ENCODE measurements around the gene KCTD11. TPM values are rescaled to one million over a fixed set of nuclear protein-coding genes. Genes with fewer than 3 reads are reported as not detected.

The KCTD11 gene
- total RNA-seq, 2 experiments from 2014 or later = 5.0 to 6.1 TPM

- Mint-ChIP-seq H3K27ac (no peak overlapping the region), H3K9me3 (ENCODE audit: low read depth) (no peaks in the 10 kb centered on the region), H3K36me3 (ENCODE audit: low read depth) (peaks cover 34% of the 10 kb centered on the region), H3K27me3 (no peaks in the 10 kb centered on the region), H3K4me1 (peaks cover 18% of the 10 kb centered on the region), H3K4me3 (no peak overlapping the region)
- POLR2A ChIA-PET = interaction anchor here (0.6 kb wide), 1 partner anchor 665 kb away, joined by 11 read pairs; no protein-coding TSS in a partner anchor
- ATAC-seq (peak; percentile 66), DNase-seq (peak; percentile 80)
- CTCF ChIA-PET = interaction anchor here (0.6 to 1.3 kb wide), 12 partner anchors 8 to 278 kb away, joined by 3 to 5 read pairs (median 3); no protein-coding TSS in a partner anchor
- intact Hi-C loops (cut with DNase I, micrococcal nuclease) = loop anchor here (1.0 kb wide), 1 partner anchor 21 kb away; no protein-coding TSS in a partner anchor
Measured at GRCh38 chr17:7323731-7324437, 28.1 kb upstream of the KCTD11 start.

DNA sequence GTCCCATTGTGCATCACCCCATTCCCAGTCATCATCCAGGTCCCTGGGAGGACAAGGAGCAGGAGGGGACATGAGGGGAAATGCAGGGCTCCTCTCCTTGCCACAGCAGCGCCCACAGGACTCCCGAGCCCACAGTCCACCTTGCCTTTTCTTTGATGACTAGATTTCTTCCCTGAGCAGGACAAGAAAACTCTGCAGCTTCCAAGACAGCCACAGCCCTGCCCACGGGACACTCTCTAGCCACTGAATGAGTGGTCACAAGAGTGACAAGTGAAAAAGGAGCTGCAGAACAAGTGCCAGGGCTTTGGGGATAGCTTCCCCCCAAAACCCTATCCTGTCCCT lies 27.6 kb upstream of the KCTD11 start:
- H3K4me1 Mint-ChIP-seq = peaks cover 18% of the 10 kb centered on the region
- intact Hi-C loops (cut with DNase I, micrococcal nuclease) = loop anchor here (1.0 kb wide), 1 partner anchor 21 kb away; no protein-coding TSS in a partner anchor
- H3K36me3 Mint-ChIP-seq (ENCODE audit: low read depth) = peaks cover 32% of the 10 kb centered on the region
- ATAC-seq (no peak), DNase-seq (no peak)
- ChIA-PET CTCF (interaction anchor here (0.6 to 1.6 kb wide), 14 partner anchors 9 to 392 kb away, joined by 3 to 7 read pairs (median 3); partner anchors contain the start of genes ACAP1 and GPS2), POLR2A (no interaction called here)
- H3K9me3 Mint-ChIP-seq (ENCODE audit: low read depth) = no peaks in the 10 kb centered on the region
- no peaks in the 10 kb centered on the region for H3K27me3 Mint-ChIP-seq
- no peak overlapping the region for H3K4me3 Mint-ChIP-seq
- H3K27ac Mint-ChIP-seq = no peak overlapping the region

DNA sequence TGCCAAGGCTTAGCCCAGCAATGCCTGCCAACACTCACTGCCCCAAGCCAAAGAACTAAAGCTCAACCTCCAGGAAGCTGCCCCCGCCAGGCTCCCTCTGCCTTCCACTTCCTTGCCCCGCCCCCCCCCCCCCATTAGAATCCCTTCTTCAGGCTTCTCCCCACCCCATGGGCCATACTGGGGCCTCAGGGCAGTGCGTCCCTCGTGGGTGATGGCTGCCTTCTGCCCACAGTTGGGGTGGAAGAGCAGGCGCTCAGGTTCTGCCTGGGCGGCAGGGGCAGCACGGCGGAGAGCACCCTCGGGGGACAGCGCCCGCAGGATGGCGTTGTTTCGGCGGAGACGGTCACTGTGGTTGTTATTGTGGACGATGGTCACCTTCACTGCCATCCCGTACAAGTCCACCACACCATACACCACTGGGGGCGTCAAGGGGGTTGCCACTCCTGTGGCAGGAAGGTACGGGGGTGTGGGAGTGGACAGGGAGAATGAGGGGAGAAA lies 26.9 kb upstream of the KCTD11 start:
- POLR2A ChIA-PET = no interaction called here
- Mint-ChIP-seq H3K4me3 (no peak overlapping the region), H3K4me1 (peaks cover 21% of the 10 kb centered on the region), H3K9me3 (ENCODE audit: low read depth) (no peaks in the 10 kb centered on the region), H3K27ac (no peak overlapping the region), H3K27me3 (no peaks in the 10 kb centered on the region), H3K36me3 (ENCODE audit: low read depth) (peaks cover 32% of the 10 kb centered on the region)
- ATAC-seq (no peak), DNase-seq (no peak)
- CTCF ChIA-PET = interaction anchor here (0.6 to 1.9 kb wide), 13 partner anchors 10 to 391 kb away, joined by 3 to 7 read pairs (median 3); partner anchors contain the start of genes ACAP1 and GPS2
- intact Hi-C loops (cut with DNase I, micrococcal nuclease) = loop anchor here in 1 of 2 experiments (5.0 kb wide), 1 partner anchor 517 kb away; no protein-coding TSS in a partner anchor

- Mint-ChIP-seq H3K4me1 (peaks cover 30% of the 10 kb centered on the region), H3K27ac (no peak overlapping the region), H3K4me3 (no peak overlapping the region), H3K27me3 (no peaks in the 10 kb centered on the region), H3K36me3 (ENCODE audit: low read depth) (peaks cover 28% of the 10 kb centered on the region), H3K9me3 (ENCODE audit: low read depth) (no peaks in the 10 kb centered on the region)
- ATAC-seq = no peak
- ChIA-PET POLR2A (no interaction called here), CTCF (interaction anchor here (0.7 to 1.9 kb wide), 3 partner anchors 10 to 83 kb away, joined by 3 to 9 read pairs (median 7); partner anchors contain the start of gene ACAP1)
- DNase-seq = no peak
- intact Hi-C loops (cut with DNase I, micrococcal nuclease) = loop anchor here in 1 of 2 experiments (5.0 kb wide), 1 partner anchor 516 kb away; no protein-coding TSS in a partner anchor
Measured at GRCh38 chr17:7326186-7326585, 25.8 kb upstream of the KCTD11 start.

DNA sequence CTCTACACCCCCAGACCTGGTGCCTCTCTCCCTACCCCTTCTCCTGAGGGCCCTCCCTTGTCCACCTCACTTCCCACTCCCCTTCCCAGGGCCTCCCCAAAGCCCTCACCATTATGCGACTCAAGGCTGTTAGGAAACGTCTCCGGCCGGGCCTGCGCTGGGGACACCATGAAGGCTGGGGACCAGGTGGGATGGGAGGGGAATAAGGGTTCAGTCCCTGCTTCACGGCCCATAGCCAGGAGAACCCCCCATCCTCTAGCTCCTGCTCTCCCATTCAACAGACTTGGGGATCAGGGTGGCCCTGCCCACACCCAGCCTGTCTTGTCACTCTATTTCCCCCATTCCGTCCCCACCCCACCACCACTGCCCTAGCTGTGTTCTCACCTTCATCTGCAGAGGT lies 24.9 kb upstream of the KCTD11 start:
- POLR2A ChIA-PET = no interaction called here
- DNase-seq (no peak), ATAC-seq (no peak)
- no peak overlapping the region for H3K4me3 Mint-ChIP-seq
- H3K27me3 Mint-ChIP-seq = no peaks in the 10 kb centered on the region
- H3K9me3 Mint-ChIP-seq (ENCODE audit: low read depth) = no peaks in the 10 kb centered on the region
- H3K4me1 Mint-ChIP-seq = peaks cover 35% of the 10 kb centered on the region
- CTCF ChIA-PET = interaction anchor here (1.0 to 1.9 kb wide), 3 partner anchors 9 to 29 kb away, joined by 3 to 9 read pairs (median 7); partner anchors contain the start of gene ACAP1
- H3K27ac Mint-ChIP-seq = no peak overlapping the region
- H3K36me3 Mint-ChIP-seq (ENCODE audit: low read depth) = peaks cover 20% of the 10 kb centered on the region
- intact Hi-C loops (cut with DNase I, micrococcal nuclease) = loop anchor here in 1 of 2 experiments (5.0 kb wide), 1 partner anchor 515 kb away; no protein-coding TSS in a partner anchor

DNA sequence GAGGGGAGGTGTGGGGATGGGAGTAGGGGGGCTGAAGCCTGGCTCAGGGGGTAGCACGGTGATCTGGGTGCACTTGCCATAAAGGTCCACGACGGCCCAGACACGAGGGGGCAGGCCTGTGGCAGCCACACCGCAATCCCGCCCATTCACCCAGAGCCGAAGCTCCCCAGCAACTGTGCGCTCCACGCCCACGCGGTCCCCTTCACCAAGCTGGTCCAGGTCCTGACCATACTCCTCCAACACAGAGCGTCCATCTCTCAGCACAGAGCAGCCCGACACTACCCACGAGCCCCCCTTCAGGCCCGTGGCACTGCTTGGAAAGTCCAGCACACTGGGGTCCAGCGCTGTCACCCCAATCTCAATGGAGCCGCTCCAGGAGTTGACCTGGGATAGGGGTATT lies 24.5 kb upstream of the KCTD11 start:
- ATAC-seq (no peak), DNase-seq (no peak)
- Mint-ChIP-seq H3K27ac (no peak overlapping the region), H3K4me3 (no peak overlapping the region), H3K27me3 (no peaks in the 10 kb centered on the region), H3K36me3 (ENCODE audit: low read depth) (peaks cover 15% of the 10 kb centered on the region), H3K4me1 (peaks cover 40% of the 10 kb centered on the region), H3K9me3 (ENCODE audit: low read depth) (no peaks in the 10 kb centered on the region)
- ChIA-PET POLR2A (no interaction called here), CTCF (interaction anchor here (1.0 to 1.3 kb wide), 2 partner anchors 9 to 28 kb away, joined by 3 to 9 read pairs; partner anchors contain the start of gene ACAP1)
- intact Hi-C loops (cut with DNase I, micrococcal nuclease) = loop anchor here in 1 of 2 experiments (5.0 kb wide), 1 partner anchor 515 kb away; no protein-coding TSS in a partner anchor

GRCh38 chr17:7328009-7328408 lies 24.0 kb upstream of the KCTD11 start:
- peaks cover 45% of the 10 kb centered on the region for H3K4me1 Mint-ChIP-seq

DNA sequence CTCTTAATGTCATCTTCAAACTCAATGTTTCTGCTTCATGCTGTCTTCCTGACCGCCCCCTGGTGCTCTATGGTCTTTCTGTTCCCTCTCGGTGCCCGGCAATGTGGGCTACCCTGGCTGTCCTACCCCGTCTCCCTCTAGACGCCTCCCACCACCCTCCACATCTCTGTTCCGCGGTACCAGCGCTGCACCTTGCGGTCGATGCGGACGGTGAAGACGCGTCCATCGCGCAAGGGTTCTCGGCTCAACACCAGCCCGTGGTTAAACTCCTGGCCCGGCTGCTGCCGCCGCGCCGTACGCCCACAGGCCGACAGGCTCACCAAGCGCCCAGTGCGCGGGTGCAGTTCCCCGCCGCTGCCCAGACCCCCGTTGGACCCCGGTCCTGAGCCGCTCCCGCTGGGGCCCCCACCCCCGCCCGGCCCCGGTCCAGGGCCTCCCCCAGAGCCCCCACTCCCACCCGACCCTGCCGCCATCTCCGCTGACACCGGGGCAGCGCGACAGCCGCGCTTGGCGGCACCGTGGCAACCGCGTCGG lies 23.1 kb upstream of the KCTD11 start, which contains the start of gene NEURL4:
Gene NEURL4, minus strand, starts transcription at position 496 of the 534 bp plus-strand sequence. Its CDS starts 23 bp downstream, at position 473.
- Mint-ChIP-seq H3K27ac (peak within 1 kb of the TSS; percentile 96), H3K4me1 (peaks cover 48% of the 10 kb centered on the region), H3K4me3 (peak within 1 kb of the TSS; percentile 89), H3K36me3 (ENCODE audit: low read depth) (peaks cover 7% of the 10 kb centered on the region), H3K9me3 (ENCODE audit: low read depth) (no peaks in the 10 kb centered on the region), H3K27me3 (no peaks in the 10 kb centered on the region)
- ATAC-seq = peak; percentile 4
- POLR2A ChIA-PET = interaction anchor here (1.0 to 1.9 kb wide), 8 partner anchors 16 to 359 kb away, joined by 3 to 11 read pairs (median 6); partner anchors contain the start of genes GABARAP, TP53 and WRAP53
- no peak for DNase-seq
- intact Hi-C loops (cut with DNase I, micrococcal nuclease) = loop anchor here (1.0 to 5.0 kb wide), 17 partner anchors 14 to 827 kb away; partner anchors contain the start of genes EIF5A (in 2 of the 2), GPS2 (in 2 of the 2), ELP5 (in 1 of the 2) and FXR2 (in 1 of the 2)
- CTCF ChIA-PET = interaction anchor here (0.7 to 3.4 kb wide), 9 partner anchors 14 to 113 kb away, joined by 3 to 23 read pairs (median 5); partner anchors contain the start of genes GPS2 and TMEM95

More at GRCh38 chr17:7328009-7328408, 24.0 kb upstream of the KCTD11 start:
- Mint-ChIP-seq H3K4me3 (peak overlapping the region; percentile 89), H3K9me3 (ENCODE audit: low read depth) (no peaks in the 10 kb centered on the region), H3K27me3 (no peaks in the 10 kb centered on the region), H3K36me3 (ENCODE audit: low read depth) (peaks cover 10% of the 10 kb centered on the region), H3K27ac (peak overlapping the region; percentile 16)
- ATAC-seq (no peak), DNase-seq (no peak)
- ChIA-PET CTCF (interaction anchor here (3.4 kb wide), 1 partner anchor 27 kb away, joined by 23 read pairs; the partner anchor contains the start of gene TMEM95), POLR2A (no interaction called here)
- intact Hi-C loops (cut with DNase I, micrococcal nuclease) = loop anchor here (2.0 to 5.0 kb wide), 2 partner anchors 13 to 514 kb away; partner anchors contain the start of gene GPS2 (in 1 of the 2)

GRCh38 chr17:7329374-7329996 lies 22.5 kb upstream of the KCTD11 start:
- H3K4me1 Mint-ChIP-seq = peaks cover 44% of the 10 kb centered on the region
- peak overlapping the region; percentile 96 for H3K27ac Mint-ChIP-seq
- H3K27me3 Mint-ChIP-seq = no peaks in the 10 kb centered on the region
- peaks cover 3% of the 10 kb centered on the region for H3K36me3 Mint-ChIP-seq (ENCODE audit: low read depth)
- ChIA-PET POLR2A (interaction anchor here (0.6 to 1.9 kb wide), 18 partner anchors 8 to 358 kb away, joined by 3 to 11 read pairs (median 4); partner anchors contain the start of genes ACADVL, CD68, CTDNEP1 and DLG4), CTCF (interaction anchor here (0.6 to 3.4 kb wide), 16 partner anchors 14 to 517 kb away, joined by 3 to 23 read pairs (median 4); partner anchors contain the start of genes GPS2, TMEM95 and TP53)
- no peaks in the 10 kb centered on the region for H3K9me3 Mint-ChIP-seq (ENCODE audit: low read depth)
- peak; percentile 69 for ATAC-seq
- DNase-seq = peak; percentile 98
- intact Hi-C loops (cut with DNase I, micrococcal nuclease) = loop anchor here (1.0 to 5.0 kb wide), 17 partner anchors 14 to 827 kb away; partner anchors contain the start of genes EIF5A (in 2 of the 2), GPS2 (in 2 of the 2), ELP5 (in 1 of the 2) and FXR2 (in 1 of the 2)
- H3K4me3 Mint-ChIP-seq = peak overlapping the region; percentile 89

Data from activated CD4-positive, alpha-beta T cell treated with anti-CD3 and anti-CD28 coated beads for 36 hours (primary cell).